ENCODE results near the gene HM13.

The HM13 gene

GRCh38 chr20:31567380-31567720 is 53.1 kb downstream of the HM13 start:
- Histone ChIP-seq H3K4me3 (no peak overlapping the region), H3K4me1 (peaks cover 0 to 38% (median 21%) of the 10 kb centered on the region in 4 donors), H3K27ac (no peak overlapping the region), H3K36me3 (peaks cover 19 to 53% (median 32%) of the 10 kb centered on the region in 3 donors), H3K27me3 (no peaks in the 10 kb centered on the region), H3K9me3 (no peaks in the 10 kb centered on the region)
- intact Hi-C loops (cut with DNase I; ENCODE audit: low total_unique reads): loop anchor here (10.0 kb wide), 1 partner anchor 157 kb away; the partner anchor contains the start of gene BCL2L1
- TF ChIP-seq, protein P1, sequence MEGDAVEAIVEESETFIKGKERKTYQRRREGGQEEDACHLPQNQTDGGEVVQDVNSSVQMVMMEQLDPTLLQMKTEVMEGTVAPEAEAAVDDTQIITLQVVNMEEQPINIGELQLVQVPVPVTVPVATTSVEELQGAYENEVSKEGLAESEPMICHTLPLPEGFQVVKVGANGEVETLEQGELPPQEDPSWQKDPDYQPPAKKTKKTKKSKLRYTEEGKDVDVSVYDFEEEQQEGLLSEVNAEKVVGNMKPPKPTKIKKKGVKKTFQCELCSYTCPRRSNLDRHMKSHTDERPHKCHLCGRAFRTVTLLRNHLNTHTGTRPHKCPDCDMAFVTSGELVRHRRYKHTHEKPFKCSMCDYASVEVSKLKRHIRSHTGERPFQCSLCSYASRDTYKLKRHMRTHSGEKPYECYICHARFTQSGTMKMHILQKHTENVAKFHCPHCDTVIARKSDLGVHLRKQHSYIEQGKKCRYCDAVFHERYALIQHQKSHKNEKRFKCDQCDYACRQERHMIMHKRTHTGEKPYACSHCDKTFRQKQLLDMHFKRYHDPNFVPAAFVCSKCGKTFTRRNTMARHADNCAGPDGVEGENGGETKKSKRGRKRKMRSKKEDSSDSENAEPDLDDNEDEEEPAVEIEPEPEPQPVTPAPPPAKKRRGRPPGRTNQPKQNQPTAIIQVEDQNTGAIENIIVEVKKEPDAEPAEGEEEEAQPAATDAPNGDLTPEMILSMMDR (IDR thresholded peaks at IDR 0.05): no peak
- no peak for DNase-seq

- H3K27me3 ChIP-seq: no peaks in the 10 kb centered on the region
- intact Hi-C loops (cut with DNase I; ENCODE audit: low total_unique reads): loop anchor here (10.0 kb wide), 1 partner anchor 157 kb away; the partner anchor contains the start of gene BCL2L1
- peak overlapping the region; percentile 87 for H3K27ac ChIP-seq
- DNase-seq: no peak
- H3K9me3 ChIP-seq: no peaks in the 10 kb centered on the region
- H3K4me3 ChIP-seq: no peak overlapping the region
- H3K36me3 ChIP-seq: peaks cover 15 to 44% (median 26%) of the 10 kb centered on the region in 3 donors
- H3K4me1 ChIP-seq: peaks cover 0 to 37% (median 22%) of the 10 kb centered on the region in 4 donors
- TF ChIP-seq, protein P1 (IDR thresholded peaks at IDR 0.05): no peak
These were observed 53.9 kb downstream of the HM13 start for GRCh38 chr20:31568041-31568731.

DNA sequence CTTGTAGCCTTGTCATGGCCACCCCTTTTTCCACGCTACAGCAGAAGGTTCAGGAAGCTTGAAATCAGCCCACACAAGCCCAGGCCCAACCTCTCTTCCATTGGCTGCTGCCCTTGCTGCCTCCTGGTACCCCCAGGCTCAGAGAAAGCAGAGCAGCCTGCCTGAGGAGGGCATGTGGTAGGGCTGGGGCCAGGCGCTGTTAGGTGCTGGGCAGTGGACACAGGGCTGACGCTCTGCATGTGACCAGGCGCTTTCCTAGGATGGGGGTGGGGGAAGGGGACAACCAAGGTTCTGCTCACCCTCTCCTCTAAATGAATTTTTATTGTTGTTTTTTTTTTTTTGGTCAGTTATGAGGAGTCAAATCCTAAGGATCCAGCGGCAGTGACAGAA is 54.5 kb downstream of the HM13 start:
- DNase-seq: no peak
- Histone ChIP-seq H3K4me1 (peaks cover 0 to 40% (median 27%) of the 10 kb centered on the region in 4 donors), H3K27me3 (no peaks in the 10 kb centered on the region), H3K4me3 (no peak overlapping the region), H3K27ac (peak overlapping the region; percentile 87), H3K9me3 (no peaks in the 10 kb centered on the region), H3K36me3 (peaks cover 13 to 40% (median 20%) of the 10 kb centered on the region in 3 donors)
- intact Hi-C loops (cut with DNase I; ENCODE audit: low total_unique reads): loop anchor here (10.0 kb wide), 1 partner anchor 156 kb away; the partner anchor contains the start of gene BCL2L1
- TF ChIP-seq, protein P1 (IDR thresholded peaks at IDR 0.05): no peak

- DNase-seq: peak; percentile 57 to 83
- Histone ChIP-seq H3K36me3 (peaks cover 7 to 34% (median 14%) of the 10 kb centered on the region in 3 donors), H3K4me3 (no peak overlapping the region), H3K27ac (peak overlapping the region; percentile 87), H3K27me3 (no peaks in the 10 kb centered on the region), H3K4me1 (peaks cover 0 to 44% (median 28%) of the 10 kb centered on the region in 4 donors), H3K9me3 (no peaks in the 10 kb centered on the region)
- TF ChIP-seq, protein P1 (IDR thresholded peaks at IDR 0.05): peak; percentile 84 to 85
- intact Hi-C loops (cut with DNase I; ENCODE audit: low total_unique reads): loop anchor here (10.0 kb wide), 1 partner anchor 155 kb away; the partner anchor contains the start of gene BCL2L1
These were observed 55.1 kb downstream of the HM13 start for GRCh38 chr20:31569163-31570020.

DNA sequence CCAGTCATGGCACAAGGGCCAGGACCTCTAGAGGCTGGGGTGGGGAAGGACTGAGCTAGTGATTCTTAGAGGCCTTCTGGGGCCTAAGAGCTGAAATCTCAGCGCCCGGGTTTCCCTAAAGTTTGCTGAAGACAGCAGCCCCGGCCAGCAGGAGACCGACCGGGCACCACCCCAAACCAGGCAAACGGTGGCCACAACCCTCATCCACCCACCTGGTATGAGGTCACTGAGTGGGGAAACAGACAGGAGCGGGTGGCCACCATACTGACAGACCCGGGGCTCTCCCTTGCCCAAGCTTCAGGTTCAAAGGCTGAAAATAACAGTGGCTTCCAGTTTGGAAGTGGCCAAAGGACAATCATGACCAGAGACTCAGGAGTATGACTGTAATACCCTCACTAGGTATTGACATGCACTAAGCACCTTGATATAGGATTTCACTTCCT is 55.8 kb downstream of the HM13 start:
- Histone ChIP-seq H3K36me3 (peaks cover under 1 to 27% (median 7%) of the 10 kb centered on the region in 3 donors), H3K27ac (peak overlapping the region; percentile 87), H3K27me3 (no peaks in the 10 kb centered on the region), H3K4me1 (peaks cover 0 to 44% (median 28%) of the 10 kb centered on the region in 4 donors), H3K4me3 (no peak overlapping the region), H3K9me3 (no peaks in the 10 kb centered on the region)
- DNase-seq: no peak
- TF ChIP-seq, protein P1 (IDR thresholded peaks at IDR 0.05): no peak
- intact Hi-C loops (cut with DNase I; ENCODE audit: low total_unique reads): no loop called here

All from tibial artery (tissue), 4 donors.